GM11168 (cell line): Measurements from ENCODE around the gene BTRC.

ENCODE experiments used
- in situ Hi-C: fragments of 300-500 bp; cut with MboI; formaldehyde crosslinking; loops from one replicate; pipeline ENCODE4 v1.12.0; 2022; ENCODE audit warnings: low sequenced_read_pairs; ENCODE audit not compliant: unreplicated experiment

The BTRC gene

GRCh38 chr10:101436302-101436701 lies 82.3 kb downstream of the BTRC start:
- in situ Hi-C loops = no loop called here

- in situ Hi-C loops = no loop called here
Measured at GRCh38 chr10:101438881-101439391, 85.0 kb downstream of the BTRC start.

- in situ Hi-C loops = no loop called here
Measured at GRCh38 chr10:101441541-101442455, 87.8 kb downstream of the BTRC start.

- in situ Hi-C loops = no loop called here
Measured at GRCh38 chr10:101442456-101442800, 88.5 kb downstream of the BTRC start.

- in situ Hi-C loops = no loop called here
Measured at GRCh38 chr10:101444058-101444898, 90.3 kb downstream of the BTRC start.

GRCh38 chr10:101446071-101446470 lies 92.1 kb downstream of the BTRC start:
- in situ Hi-C loops = no loop called here

GRCh38 chr10:101446947-101447346 lies 93.0 kb downstream of the BTRC start:
- in situ Hi-C loops = no loop called here

GRCh38 chr10:101447477-101447876 lies 93.5 kb downstream of the BTRC start:
- in situ Hi-C loops = no loop called here

- in situ Hi-C loops = loop anchor here (10.0 kb wide), 1 partner anchor 156 kb away; no protein-coding TSS in a partner anchor
Measured at GRCh38 chr10:101450277-101451080, 96.5 kb downstream of the BTRC start.

GRCh38 chr10:101451261-101451660 lies 97.3 kb downstream of the BTRC start:
- in situ Hi-C loops = loop anchor here (10.0 kb wide), 1 partner anchor 156 kb away; no protein-coding TSS in a partner anchor

GRCh38 chr10:101451667-101452069 lies 97.7 kb downstream of the BTRC start:
- in situ Hi-C loops = loop anchor here (10.0 kb wide), 1 partner anchor 157 kb away; no protein-coding TSS in a partner anchor

- in situ Hi-C loops = loop anchor here (10.0 kb wide), 1 partner anchor 157 kb away; no protein-coding TSS in a partner anchor
Measured at GRCh38 chr10:101452176-101452575, 98.2 kb downstream of the BTRC start.

GRCh38 chr10:101452593-101452992 lies 98.6 kb downstream of the BTRC start:
- in situ Hi-C loops = loop anchor here (10.0 kb wide), 1 partner anchor 158 kb away; no protein-coding TSS in a partner anchor

GRCh38 chr10:101453318-101453717 lies 99.4 kb downstream of the BTRC start:
- in situ Hi-C loops = loop anchor here (10.0 kb wide), 1 partner anchor 159 kb away; no protein-coding TSS in a partner anchor

- in situ Hi-C loops = loop anchor here (10.0 kb wide), 1 partner anchor 159 kb away; no protein-coding TSS in a partner anchor
Measured at GRCh38 chr10:101453791-101454718, 100.1 kb downstream of the BTRC start.

GRCh38 chr10:101458869-101459268 lies 104.9 kb downstream of the BTRC start:
- in situ Hi-C loops = loop anchor here (10.0 kb wide), 1 partner anchor 164 kb away; no protein-coding TSS in a partner anchor

GRCh38 chr10:101464082-101464481 lies 110.1 kb downstream of the BTRC start:
- in situ Hi-C loops = no loop called here

- in situ Hi-C loops = no loop called here
Measured at GRCh38 chr10:101464599-101464998, 110.6 kb downstream of the BTRC start.
